HG03457 (cell line): Measurements from ENCODE around the gene TDP1.
A peak's percentile ranks its signal among the peaks of the same experiment; 100 is the strongest.

ENCODE experiments used
- ATAC-seq: cut with Tn5 transposase; IDR thresholded peaks from one replicate; pipeline ENCODE4 v1.9.1; 2021; ENCODE audit warnings: moderate number of reproducible peaks; ENCODE audit not compliant: unreplicated experiment

TDP1 gene

GRCh38 chr14:89955745-89956660, at the start of gene TDP1:
TSS of gene TDP1 (plus strand) at chr14:89955927. CDS start at chr14:89963115, 7,188 bp downstream.
- ATAC-seq = peak; percentile 52

DNA sequence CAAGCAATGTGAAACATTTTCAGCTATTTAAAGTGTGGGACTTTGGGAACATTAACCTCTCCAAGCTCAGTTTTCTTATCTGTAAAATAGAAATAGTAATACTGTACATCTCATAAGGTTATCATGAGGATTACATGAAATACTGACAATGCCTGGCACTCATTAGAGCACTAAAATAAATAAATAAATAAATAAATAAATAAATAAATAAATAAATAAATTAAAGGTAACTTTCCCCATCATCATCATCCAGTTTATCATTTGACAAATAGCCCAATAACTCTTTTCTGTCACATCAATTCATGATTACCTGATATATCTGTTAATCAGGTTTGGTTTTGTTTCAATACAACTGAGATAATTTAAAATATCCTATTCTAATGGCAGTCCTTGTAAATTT, 49.7 kb upstream of the TDP1 start:
- ATAC-seq = no peak

- no peak for ATAC-seq
Observed at GRCh38 chr14:89907655-89908054, 48.1 kb upstream of the TDP1 start.

DNA sequence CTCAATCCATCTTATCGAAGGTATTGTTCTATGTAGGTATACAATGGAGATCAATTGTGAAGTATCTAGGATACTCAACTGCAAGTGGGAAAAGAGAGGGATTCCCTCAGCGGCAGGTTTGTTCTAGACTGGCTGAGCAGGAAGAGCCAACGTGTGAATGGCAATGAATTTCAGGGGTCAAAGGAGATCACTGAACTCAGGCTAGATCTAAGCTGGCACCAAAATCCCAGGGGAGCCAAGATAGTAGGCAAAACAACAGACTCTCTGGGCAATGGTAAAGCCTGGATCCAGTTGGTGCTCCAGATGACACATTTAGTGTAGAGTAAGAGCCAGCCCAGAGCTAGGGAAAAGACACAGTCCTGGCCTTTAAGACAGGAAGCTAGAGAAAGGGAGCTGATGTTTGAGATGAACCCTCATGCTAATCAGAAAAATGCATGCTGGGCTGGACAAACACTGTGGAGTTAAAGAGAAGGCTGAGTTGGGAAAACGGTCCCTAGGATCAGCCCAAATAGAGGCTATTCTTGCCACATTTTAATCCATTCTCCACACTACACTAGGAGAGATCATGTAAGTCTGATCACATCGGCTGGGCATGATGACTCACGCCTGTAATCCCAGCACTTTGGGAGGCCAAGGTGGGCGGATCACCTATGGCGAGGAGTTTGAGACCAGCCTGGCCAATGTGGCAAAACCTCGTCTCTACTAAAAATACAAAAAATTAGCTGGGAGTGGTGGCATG, 46.8 kb upstream of the TDP1 start:
- ATAC-seq = no peak

- ATAC-seq = no peak
Observed at GRCh38 chr14:89909586-89909985, 46.1 kb upstream of the TDP1 start.

DNA sequence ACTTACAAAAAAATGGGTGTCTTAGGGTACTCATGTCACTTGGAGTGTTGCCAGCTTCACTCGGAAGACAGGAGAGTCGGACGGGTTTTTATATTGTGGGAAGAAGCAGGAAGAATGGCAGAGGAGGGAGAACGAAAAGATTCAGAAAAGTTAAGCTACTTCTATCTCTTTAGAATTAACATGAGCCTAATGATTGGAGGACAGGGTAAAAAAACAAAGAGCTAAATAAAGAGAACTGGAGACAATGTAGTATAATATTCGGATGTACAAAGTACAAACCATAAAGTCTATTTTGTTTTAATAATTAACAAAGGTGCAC, 45.1 kb upstream of the TDP1 start:
- no peak for ATAC-seq

GRCh38 chr14:89911010-89911919, 44.5 kb upstream of the TDP1 start:
- ATAC-seq = no peak

DNA sequence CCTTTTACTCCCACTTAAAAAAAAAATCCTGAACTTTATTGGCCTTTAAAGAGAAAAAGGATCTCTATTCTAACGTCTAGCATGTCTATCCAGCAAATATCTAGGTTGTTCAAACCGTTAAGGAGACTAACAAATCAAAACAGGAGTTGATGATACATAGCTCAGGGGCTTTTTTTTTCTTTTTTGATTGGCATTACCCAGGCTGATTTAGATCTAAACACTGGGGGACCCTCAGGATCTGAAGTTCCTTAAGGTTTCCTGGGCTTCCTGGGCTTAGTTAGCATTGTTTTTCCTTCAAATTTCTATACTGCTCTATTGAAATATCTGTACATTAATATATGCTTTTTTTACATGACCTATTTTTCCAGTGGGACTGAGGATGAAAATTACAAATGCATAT, 43.5 kb upstream of the TDP1 start:
- ATAC-seq = no peak

DNA sequence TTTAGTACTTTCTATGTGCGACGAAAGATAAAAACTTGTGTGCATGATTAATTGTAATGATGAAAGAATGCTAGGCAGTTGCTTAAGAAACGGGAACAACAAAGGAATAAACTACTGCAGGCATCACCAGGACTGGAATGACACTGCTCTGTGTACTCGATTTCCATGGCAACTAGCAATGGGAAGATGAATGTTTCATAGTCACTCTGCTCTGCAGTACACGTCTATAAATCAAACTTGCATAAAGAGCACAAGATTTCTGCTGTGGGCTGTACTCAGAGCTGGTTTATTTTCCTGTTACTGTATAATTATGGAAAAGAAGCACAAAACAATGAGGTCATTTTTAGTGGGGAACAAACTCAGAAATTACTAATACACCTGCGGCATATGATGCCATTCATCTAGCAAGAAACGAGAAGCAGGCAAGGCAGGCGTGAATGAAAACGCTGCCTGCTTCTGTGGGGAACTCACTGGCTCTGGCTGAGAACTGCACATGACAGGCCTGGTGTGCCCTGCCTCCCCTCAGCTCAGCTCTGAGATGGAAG, 43.0 kb upstream of the TDP1 start:
- no peak for ATAC-seq

DNA sequence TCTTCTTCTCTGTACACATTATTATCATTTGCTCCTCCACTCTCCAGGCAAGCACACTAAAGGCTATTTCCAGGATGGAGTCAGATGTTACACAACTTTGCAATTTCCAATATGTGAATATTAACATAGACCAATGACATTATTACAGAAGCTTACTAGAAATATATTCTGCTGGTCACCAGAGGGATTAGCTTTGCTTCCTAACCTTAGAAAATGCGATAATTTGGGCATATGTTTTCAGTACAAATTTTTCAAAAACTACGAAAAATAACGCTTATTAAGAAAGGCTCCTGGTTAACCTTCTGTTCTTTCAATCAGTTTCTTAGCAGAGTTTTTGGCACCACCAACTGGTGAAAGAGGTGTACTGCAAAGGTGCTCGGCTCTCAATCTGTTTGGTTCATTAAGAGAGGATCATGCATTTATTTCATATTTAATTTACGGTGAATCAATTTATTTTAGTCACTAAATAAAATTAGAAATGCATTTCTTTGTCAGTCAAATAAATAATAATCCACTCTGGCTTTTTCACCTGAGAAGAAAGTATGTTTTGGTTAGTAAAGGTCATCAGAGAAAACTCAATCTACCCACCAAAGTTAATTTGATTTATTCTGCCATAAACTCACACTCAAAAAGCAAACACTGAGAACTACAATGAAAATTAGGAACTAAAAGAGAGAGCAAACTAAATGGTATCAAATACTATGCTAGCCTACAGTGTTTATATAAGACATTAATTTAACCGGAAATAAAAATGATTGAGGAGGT, 40.4 kb upstream of the TDP1 start:
- no peak for ATAC-seq

DNA sequence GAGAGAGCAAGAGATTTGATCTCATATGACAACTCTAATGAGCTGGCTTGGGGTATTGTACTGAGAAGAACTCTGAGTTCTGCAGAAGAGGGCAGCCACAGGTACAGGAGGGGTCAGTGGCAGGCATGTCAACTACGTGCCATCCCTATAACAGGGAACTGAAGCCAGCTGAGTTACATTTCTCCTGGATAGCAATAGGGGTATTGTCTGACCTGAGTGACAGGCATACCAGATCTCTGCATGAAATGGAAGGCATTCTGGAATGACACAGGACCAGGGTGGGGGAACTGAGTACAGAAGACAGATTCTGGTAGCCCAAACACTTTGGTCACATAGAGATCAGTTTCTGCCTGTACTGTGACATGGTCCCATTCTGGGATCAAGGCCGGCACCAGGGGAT, 37.0 kb upstream of the TDP1 start:
- ATAC-seq = no peak

DNA sequence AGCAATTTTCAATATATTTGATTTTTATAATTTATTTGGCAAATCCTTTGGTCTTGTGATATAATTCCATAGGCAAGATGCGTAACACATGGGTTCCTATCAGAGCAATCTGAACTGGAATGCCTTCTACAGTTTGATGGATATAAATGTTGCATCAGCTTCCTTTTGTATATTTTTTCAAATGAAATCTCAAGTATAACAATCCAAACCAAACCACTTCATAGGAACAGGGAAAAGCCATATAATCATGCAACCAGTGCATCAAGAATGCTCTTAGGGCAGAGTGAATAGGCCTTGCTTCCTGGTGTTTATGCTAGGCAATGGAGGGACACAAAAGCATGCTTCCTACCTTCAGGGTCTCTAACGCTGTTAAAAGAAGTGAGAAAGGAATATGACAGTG, 35.7 kb upstream of the TDP1 start:
- ATAC-seq = no peak

GRCh38 chr14:89921346-89921745, 34.4 kb upstream of the TDP1 start:
- no peak for ATAC-seq

DNA sequence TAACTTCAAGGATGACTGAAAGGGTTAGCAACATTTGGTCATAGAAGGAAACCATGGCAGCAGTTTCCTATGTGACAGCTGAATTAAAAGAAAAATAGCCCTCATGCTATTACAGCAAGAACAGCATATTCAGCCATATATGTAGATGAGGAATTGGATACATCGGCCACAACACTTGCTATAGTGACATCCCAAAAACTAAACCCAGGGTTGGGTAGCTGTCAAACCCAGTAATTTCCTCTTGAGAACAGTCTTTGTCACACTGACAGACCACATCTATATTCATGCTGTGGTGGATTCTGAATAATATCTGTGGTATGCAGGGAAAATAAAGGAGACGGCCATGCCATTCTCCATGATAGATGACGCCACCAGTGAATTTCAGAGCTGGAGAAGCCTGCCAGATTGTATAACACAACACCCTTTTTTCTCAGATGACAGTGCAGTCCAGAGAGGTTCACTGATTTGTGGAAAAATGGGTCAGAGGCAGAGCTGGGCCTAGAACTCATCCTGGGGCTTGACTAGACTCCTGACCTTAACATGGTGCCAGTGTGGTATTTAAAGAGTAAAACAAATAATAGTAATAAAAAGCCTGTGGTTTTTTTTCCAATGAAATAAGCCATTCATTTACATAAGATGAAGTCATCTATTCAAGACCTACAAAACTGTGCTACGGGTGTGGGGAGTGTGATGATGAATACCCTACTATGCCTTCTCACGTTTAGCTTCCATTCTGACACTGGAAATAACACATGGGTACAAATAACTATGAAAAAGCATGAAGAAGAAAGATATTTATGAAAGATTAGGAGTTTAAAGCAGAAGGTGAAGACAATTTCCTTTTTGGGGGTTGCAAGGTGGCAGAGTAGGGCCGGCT, 33.5 kb upstream of the TDP1 start:
- no peak for ATAC-seq

GRCh38 chr14:89924268-89924667, 31.5 kb upstream of the TDP1 start:
- ATAC-seq = no peak

DNA sequence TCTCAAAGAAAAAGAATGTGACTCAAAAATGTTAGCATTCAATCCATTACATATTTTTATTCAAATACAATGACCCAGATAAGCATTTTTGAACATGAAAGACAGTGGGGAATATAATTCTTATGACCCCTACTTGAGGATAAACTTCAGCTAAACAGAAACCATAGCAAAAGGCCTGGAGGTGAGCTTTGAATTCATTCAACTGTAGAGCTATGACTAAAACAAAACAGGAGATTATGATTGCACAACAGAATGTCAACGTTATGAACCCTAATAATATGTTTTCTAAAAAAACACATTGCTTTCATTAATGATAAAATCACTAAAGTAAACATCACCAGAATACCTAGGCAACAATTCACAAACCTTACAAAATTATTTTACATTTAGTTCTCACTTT, 29.0 kb upstream of the TDP1 start:
- no peak for ATAC-seq

- no peak for ATAC-seq
Observed at GRCh38 chr14:89927186-89927865, 28.4 kb upstream of the TDP1 start.

DNA sequence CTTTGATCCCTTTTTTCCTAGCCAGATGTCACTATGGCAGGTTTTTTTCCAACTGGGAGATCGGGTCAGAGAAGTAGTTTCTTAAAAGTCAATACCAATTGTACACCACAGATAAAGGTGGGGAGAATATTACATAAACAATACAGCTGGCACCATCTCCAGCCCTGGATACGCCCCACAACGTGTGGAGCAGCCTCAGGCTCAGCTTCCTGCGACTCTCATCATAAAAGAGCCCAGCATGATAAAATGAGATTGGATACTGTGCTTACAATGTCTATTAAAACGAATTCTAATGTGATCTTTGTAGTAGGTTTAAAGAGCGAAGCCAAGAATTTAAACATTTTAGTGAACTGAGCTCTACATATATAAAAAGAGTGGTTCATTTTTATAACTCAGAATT, 22.7 kb upstream of the TDP1 start:
- ATAC-seq = no peak
